Testis (tissue), 3 donors: Measurements from ENCODE around the gene CHODL. TPM values are rescaled to one million over a fixed set of nuclear protein-coding genes. Genes with fewer than 3 reads are reported as not detected.
A peak's percentile ranks its signal among the peaks of the same experiment; 100 is the strongest.

ENCODE experiments used
- DNase-seq: peaks from one replicate; pipeline ENCODE4 v3.0.0-alpha.2; 2019
- H3K27ac ChIP-seq, 2 donors: fragments of 200-600 bp; sonication (generic); one replicate each; pipeline ENCODE4 v1.5.1; 2019
- H3K27me3 ChIP-seq: fragments of 200-600 bp; sonication (generic); one replicate; pipeline ENCODE4 v1.5.1; 2019
- H3K36me3 ChIP-seq: fragments of 200-600 bp; sonication (generic); one replicate; pipeline ENCODE4 v1.5.1; 2017; ENCODE audit warnings: low read depth; ENCODE audit errors: missing control alignments
- H3K4me1 ChIP-seq: fragments of 200-600 bp; sonication (generic); one replicate; pipeline ENCODE4 v1.5.1; 2019
- H3K4me3 ChIP-seq, 2 donors: fragments of 200-600 bp; sonication (generic); one replicate each; pipeline ENCODE4 v1.5.1; 2017 to 2019
- H3K9me3 ChIP-seq: fragments of 200-600 bp; sonication (generic); one replicate; pipeline ENCODE4 v1.5.1; 2017
- POLR2A ChIP-seq: fragments of 450-650 bp; IDR thresholded peaks from one replicate; pipeline ENCODE4 v1.6.1; 2017; ENCODE audit warnings: antibody characterized with exemption, mild to moderate bottlenecking, moderate library complexity
- WGBS, 2 donors: methylation state at CpG; one replicate each; pipeline ENCODE4 v1.1.5; 2018; 5-methylcytosine and 5-hydroxymethylcytosine counted together
- intact Hi-C: fragments of 100-400 bp; cut with DNase I; formaldehyde crosslinking; loops from one replicate; pipeline ENCODE4 v1.15.1; 2023; ENCODE audit warnings: low total_unique reads
- polyA plus RNA-seq: library from polyadenylated mRNA; stranded (reverse); fragments of 350-450 nt; fragmentation: Illumina TruSeq; extraction: RNeasy Lipid Tissue Mini Kit (QIAGEN cat#74804); gene quantifications from one replicate; pipeline ENCODE4 v1.2.3, GENCODE V29; 2014; ENCODE audit warnings: low read depth, low replicate concordance; ENCODE audit not compliant: insufficient read depth
- total RNA-seq, 2 donors: library from RNA; depleted of rRNA; stranded (reverse); fragments of >200 nt; gene quantifications; one replicate each; pipeline ENCODE4 v1.2.3, GENCODE V29; 2016
- TF ChIP-seq, protein P1 (sequence below), 3 experiments: fragments of 450-650 bp in 2 of 3; fragments of 200-600 bp in 1 of 3; sonication (generic) in 1 of 3; IDR thresholded peaks; one replicate each; pipeline ENCODE4 v1.5.1; 2016 to 2019; ENCODE audit warnings: antibody characterized with exemption in 3 of 3, mild to moderate bottlenecking in 2 of 3, moderate library complexity in 1 of 3

Gene CHODL
- total and polyA plus RNA-seq, 3 donors from 2014 or later, result 70.5 to 145 (median 123) TPM

DNA sequence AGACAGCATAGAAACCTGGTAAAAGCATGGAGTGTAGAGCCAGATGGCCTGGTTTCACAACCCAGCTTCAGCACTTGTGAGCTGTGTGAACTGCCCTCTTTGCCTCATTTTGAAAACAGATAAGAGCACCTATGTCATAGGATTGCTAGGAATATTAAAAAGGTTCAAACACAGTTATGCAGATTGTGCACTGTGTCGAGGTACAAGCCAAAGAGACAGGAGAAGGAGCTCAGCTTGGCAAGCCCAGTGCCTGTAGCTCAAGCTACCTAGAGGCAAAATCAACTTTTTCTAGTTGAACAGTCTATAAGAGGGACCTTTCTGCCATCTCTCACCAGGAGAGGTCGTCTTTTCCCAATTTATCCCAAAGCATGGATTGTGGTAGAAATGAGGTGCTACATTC is 5.0 kb downstream of the CHODL start:
- H3K36me3 ChIP-seq, result no peaks in the 10 kb centered on the region
- no peak overlapping the region for H3K27ac ChIP-seq
- H3K4me1 ChIP-seq, result no peaks in the 10 kb centered on the region
- no peaks in the 10 kb centered on the region for H3K9me3 ChIP-seq
- no peaks in the 10 kb centered on the region for H3K27me3 ChIP-seq
- H3K4me3 ChIP-seq, result no peak overlapping the region
- no peak for DNase-seq
- 56 to 76% methylated on average over 2 of the region's 2 CpGs for WGBS, 2 donors
- intact Hi-C loops, result no loop called here
- TF ChIP-seq, protein P1, sequence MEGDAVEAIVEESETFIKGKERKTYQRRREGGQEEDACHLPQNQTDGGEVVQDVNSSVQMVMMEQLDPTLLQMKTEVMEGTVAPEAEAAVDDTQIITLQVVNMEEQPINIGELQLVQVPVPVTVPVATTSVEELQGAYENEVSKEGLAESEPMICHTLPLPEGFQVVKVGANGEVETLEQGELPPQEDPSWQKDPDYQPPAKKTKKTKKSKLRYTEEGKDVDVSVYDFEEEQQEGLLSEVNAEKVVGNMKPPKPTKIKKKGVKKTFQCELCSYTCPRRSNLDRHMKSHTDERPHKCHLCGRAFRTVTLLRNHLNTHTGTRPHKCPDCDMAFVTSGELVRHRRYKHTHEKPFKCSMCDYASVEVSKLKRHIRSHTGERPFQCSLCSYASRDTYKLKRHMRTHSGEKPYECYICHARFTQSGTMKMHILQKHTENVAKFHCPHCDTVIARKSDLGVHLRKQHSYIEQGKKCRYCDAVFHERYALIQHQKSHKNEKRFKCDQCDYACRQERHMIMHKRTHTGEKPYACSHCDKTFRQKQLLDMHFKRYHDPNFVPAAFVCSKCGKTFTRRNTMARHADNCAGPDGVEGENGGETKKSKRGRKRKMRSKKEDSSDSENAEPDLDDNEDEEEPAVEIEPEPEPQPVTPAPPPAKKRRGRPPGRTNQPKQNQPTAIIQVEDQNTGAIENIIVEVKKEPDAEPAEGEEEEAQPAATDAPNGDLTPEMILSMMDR (IDR thresholded peaks at IDR 0.05), result no peak
- TF ChIP-seq POLR2A, result no peak

DNA sequence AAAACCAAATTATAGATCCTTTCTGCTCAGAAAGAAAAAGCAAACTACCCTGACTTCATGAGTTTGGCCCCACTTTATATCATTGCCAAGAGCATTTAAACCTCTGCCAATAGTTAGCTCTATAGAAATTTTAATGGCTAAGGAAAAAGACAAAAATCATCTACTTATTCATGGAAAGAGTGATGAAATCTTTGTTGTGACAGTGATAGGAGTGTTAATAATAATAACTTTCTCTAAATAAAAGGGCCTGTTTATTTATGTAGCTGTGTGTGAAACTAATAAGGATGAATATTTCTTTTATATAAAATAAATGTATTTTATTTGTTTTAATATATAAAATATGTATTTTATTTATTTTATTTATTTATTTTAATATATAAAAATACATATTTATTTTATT is 6.4 kb downstream of the CHODL start:
- no peak overlapping the region for H3K27ac ChIP-seq
- no peaks in the 10 kb centered on the region for H3K9me3 ChIP-seq
- no peak for DNase-seq
- H3K4me3 ChIP-seq, result no peak overlapping the region
- no peaks in the 10 kb centered on the region for H3K4me1 ChIP-seq
- H3K27me3 ChIP-seq, result no peaks in the 10 kb centered on the region
- TF ChIP-seq, protein P1 (IDR thresholded peaks at IDR 0.05), result no peak
- TF ChIP-seq POLR2A, result no peak
- no peaks in the 10 kb centered on the region for H3K36me3 ChIP-seq
- intact Hi-C loops, result no loop called here

DNA sequence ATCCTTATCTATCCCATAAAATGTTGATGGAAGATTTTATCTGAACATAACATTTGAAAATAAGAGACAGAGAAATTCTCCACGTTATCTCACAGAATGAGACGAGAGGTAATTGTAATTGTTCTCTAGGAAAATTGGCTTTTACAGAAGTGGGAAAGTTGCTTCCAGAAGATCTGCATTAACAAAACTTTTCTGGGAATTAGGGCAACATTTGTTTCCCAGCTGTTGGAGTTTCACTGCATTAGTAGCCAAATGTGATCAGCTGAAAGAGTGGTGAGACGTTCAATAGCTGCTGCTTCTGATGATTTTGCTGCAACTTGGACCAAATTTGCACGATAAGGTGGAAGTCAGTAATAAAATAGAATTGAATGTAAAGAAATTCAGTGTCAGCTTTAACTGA is 7.6 kb downstream of the CHODL start:
- Histone ChIP-seq H3K36me3 (no peaks in the 10 kb centered on the region), H3K9me3 (no peaks in the 10 kb centered on the region), H3K4me3 (no peak overlapping the region), H3K27me3 (no peaks in the 10 kb centered on the region), H3K27ac (peak overlapping the region in 1 of 2 donors; percentile 11), H3K4me1 (no peaks in the 10 kb centered on the region)
- no peak for DNase-seq
- TF ChIP-seq, protein P1 (IDR thresholded peaks at IDR 0.05), result no peak
- no peak for TF ChIP-seq POLR2A
- 23 to 31% methylated on average over 4 of the region's 4 CpGs for WGBS, 2 donors
- intact Hi-C loops, result no loop called here

DNA sequence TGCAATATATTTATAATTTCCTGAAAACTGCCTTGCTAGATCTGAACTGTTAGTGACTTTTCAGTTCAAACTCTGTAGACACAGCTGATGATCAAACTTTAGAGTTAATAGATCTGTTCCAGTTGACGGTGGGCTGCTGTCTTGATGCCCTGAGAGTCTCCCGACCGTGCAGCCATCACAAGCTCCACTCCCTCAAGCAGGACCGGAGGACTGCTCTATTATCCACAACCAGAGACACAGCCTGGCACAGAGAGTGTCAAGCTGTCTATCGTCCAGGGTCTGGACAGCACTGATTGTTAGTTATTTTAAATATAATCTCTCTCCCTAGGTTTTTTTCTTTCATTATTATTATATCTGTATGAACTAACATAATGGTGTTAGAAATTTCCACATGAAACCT is 8.0 kb downstream of the CHODL start:
- DNase-seq, result peak; percentile 36
- intact Hi-C loops, result no loop called here
- Histone ChIP-seq H3K9me3 (no peaks in the 10 kb centered on the region), H3K4me3 (no peak overlapping the region), H3K4me1 (no peaks in the 10 kb centered on the region), H3K36me3 (no peaks in the 10 kb centered on the region), H3K27ac (peak overlapping the region in 1 of 2 donors; percentile 11), H3K27me3 (no peaks in the 10 kb centered on the region)
- no peak for TF ChIP-seq POLR2A
- TF ChIP-seq, protein P1 (IDR thresholded peaks at IDR 0.05), result no peak
- WGBS, 2 donors, result 26 to 30% methylated on average over 5 of the region's 5 CpGs

DNA sequence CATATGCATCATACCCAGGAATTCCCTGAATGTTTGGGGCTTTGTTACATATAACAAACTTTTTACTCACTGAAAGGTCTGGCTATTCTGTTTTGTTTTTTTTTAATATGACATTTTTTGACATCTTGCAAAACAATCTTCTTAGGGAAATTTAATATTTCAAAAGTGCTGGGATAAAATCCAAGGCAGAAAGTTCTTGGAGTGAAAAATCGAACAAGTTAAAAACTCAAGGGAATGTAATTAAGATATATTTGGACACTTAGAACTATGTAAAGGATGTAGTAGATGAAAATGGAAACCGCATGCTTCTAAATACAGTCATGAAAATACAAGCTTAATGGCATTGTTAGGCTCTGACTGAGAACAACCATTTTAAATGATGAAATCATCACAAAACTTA is 8.6 kb downstream of the CHODL start:
- no peak for DNase-seq
- Histone ChIP-seq H3K27me3 (no peaks in the 10 kb centered on the region), H3K27ac (peak overlapping the region in 1 of 2 donors; percentile 11), H3K4me3 (no peak overlapping the region), H3K9me3 (no peaks in the 10 kb centered on the region), H3K4me1 (no peaks in the 10 kb centered on the region), H3K36me3 (no peaks in the 10 kb centered on the region)
- 61 to 68% methylated on average over 2 of the region's 2 CpGs for WGBS, 2 donors
- TF ChIP-seq, protein P1 (IDR thresholded peaks at IDR 0.05), result no peak
- no peak for TF ChIP-seq POLR2A
- intact Hi-C loops, result no loop called here
